Subcutaneous adipose tissue (tissue), 4 donors: ENCODE measurements around the gene TYSND1. TPM values are rescaled to one million over a fixed set of nuclear protein-coding genes. Genes with fewer than 3 reads are reported as not detected.

Source experiments
- total RNA-seq, 4 donors: library from RNA; depleted of rRNA; stranded (reverse); fragments of >200 nt; gene quantifications; one replicate each; pipeline ENCODE4 v1.1.0, GENCODE V29; 2016
- TF ChIP-seq, protein P1 (sequence below): fragments of 450-650 bp; IDR thresholded peaks from one replicate; pipeline ENCODE4 v1.5.1; 2016; ENCODE audit warnings: low read depth, mild to moderate bottlenecking, control low read depth, antibody characterized with exemption, moderate library complexity

The TYSND1 gene
- total RNA-seq, 4 donors from 2014 or later, result 6.7 to 21.9 (median 13.2) TPM

DNA sequence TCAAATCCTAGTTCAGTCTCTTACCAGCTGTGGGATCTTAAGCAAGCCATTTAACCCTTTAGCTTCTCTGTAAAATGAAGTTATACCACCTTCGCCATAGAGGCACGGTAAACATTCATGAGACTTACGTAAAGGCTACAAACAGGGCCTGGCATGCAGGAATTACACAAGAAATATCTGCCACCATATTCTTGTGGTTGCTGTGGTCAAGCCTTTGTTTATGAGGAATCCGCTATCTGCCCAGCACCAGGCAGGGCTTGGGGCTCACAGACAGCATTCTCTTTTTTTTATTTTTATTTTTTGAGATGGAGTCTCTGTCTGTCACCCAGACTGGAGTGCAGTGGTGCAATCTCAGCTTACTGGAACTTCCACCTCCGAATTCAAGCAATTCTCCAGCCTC, 23.8 kb downstream of the TYSND1 start:
- TF ChIP-seq, protein P1, sequence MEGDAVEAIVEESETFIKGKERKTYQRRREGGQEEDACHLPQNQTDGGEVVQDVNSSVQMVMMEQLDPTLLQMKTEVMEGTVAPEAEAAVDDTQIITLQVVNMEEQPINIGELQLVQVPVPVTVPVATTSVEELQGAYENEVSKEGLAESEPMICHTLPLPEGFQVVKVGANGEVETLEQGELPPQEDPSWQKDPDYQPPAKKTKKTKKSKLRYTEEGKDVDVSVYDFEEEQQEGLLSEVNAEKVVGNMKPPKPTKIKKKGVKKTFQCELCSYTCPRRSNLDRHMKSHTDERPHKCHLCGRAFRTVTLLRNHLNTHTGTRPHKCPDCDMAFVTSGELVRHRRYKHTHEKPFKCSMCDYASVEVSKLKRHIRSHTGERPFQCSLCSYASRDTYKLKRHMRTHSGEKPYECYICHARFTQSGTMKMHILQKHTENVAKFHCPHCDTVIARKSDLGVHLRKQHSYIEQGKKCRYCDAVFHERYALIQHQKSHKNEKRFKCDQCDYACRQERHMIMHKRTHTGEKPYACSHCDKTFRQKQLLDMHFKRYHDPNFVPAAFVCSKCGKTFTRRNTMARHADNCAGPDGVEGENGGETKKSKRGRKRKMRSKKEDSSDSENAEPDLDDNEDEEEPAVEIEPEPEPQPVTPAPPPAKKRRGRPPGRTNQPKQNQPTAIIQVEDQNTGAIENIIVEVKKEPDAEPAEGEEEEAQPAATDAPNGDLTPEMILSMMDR, result no peak

DNA sequence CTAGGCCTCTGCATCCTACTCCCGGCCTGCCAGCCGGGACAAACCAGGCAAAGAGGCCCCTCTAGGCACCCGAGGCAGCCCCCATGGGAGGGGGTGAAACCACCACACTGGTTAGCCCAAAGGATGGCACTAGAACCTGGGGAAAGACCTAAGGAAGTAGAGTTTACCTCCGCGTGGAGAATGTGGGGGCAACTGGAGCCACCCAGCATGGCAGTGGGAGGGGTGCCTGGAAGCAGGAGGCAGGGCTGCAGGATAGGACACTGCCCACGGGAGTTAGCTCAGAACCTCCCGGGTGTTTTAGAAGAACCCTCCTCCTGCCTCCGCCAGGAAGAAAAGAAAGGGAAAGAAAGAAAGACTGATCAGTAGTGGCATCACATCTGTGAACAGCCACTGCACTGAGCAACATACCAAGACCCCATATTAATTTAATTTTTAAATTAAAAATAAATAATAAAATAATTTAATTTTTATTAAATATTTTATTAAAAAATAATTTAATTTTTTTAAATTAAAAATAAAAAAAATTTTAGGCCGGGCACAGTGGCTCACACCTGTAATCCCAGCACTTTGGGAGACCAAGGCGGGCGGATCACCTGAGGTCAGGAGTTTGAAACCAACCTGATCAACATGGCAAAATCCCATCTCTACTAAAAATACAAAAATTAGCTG, 25.1 kb downstream of the TYSND1 start:
- TF ChIP-seq, protein P1, result no peak

GRCh38 chr10:70120417-70120816, 26.1 kb downstream of the TYSND1 start:
- TF ChIP-seq, protein P1, result no peak

DNA sequence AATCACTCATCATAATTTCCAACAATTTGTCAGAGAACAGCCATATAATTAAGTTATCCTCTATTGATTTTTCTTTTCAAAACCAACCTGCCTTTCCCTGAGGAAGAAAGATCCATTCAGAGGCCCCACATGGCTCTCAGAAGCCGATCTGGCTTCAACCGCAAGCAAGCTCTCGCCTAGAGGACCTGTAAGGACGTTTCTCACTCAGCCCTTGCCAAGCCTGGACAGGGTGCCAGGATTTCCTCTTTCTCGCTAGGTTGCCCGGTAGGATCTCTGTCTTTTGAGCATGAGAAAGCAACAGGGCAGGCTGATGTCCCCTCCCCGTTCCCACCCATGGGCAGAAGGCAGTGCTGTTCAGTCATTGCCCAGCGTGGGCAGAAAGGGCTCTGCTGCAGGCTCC, 26.9 kb downstream of the TYSND1 start:
- TF ChIP-seq, protein P1, result no peak

DNA sequence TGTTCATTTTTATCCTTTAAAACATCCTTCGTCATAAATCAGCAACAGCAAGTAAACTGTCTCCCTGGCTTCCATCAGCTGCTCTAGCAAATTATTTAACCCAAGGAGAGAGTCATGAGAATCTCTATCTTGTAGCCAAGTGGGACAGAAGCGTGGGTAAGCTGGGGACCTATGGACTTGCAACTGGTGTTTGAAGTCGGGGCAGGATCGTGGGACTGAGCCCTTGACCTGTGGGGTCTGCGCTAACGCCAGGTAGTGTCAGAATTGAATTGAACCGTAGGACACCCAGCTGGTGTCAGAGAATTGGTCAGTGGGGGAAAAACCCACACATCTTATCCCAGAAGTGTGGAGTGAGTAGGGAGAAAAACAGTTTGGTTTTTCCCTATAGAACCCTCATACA, 27.3 kb downstream of the TYSND1 start:
- TF ChIP-seq, protein P1, result no peak

DNA sequence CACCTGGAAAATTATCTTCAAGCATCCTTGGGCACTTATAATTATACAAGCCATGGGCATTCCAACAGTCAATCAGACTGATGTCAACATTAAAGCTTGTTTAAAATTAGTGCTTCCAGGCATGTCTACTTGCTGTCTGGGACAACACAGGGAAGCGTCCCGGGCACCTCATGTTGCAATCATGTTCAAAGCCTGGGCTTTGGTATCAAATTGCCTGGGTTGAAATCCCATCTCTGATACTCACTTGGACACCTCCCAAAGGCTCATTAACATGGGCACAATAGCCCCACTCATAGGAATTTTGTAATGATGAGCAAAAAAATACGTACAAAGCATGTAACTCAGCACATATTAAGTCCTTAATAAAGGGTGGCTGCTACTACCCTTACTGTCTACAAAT, 28.3 kb downstream of the TYSND1 start:
- TF ChIP-seq, protein P1, result no peak

DNA sequence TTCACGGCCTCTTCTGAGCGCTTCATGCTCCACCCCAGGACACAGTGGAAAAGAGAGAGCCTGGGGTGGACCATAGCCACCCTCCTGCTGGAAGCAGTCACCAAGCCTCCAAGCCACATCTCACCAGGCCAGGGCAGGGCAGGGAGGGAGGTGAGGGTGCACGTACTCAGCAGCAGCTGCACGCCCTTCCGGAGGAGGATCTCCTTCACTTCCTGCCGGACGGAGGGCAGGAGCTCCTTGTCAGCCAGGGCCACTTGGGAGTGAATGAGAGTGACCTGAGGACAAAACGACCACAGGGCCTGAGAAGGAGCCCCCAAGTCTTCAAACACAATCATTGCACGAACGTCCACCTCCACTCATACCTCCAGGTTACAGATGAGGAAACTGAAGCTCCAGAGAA, 28.9 kb downstream of the TYSND1 start:
- TF ChIP-seq, protein P1, result no peak
